Astrocyte of the cerebellum (primary cell): ENCODE results near the gene MGAT1.
"Not testable (repeated sequence)": the region's sequence is repeated elsewhere in the genome, so short reads cannot be mapped to it uniquely, and the experiment has no call there.

Experiments
- DNase-seq: peaks from one replicate; pipeline ENCODE4 v3.0.0-alpha.2; 2011; ENCODE audit warnings: low read depth
- H3K4me3 ChIP-seq: 2 replicates; pipeline ENCODE4 v1.5.1; 2011; ENCODE audit warnings: mild to moderate bottlenecking, low read depth, low read length, moderate library complexity
- in situ Hi-C: cut with HindIII; loops from 2 replicates; pipeline ENCODE4 v1.10.0; 2017; ENCODE audit warnings: low sequenced_read_pairs
- TF ChIP-seq, protein P1 (sequence below): IDR thresholded peaks from 2 replicates; pipeline ENCODE4 v1.5.1; 2012; ENCODE audit warnings: low read length, low read depth, moderate library complexity, mild to moderate bottlenecking; ENCODE audit errors: missing control alignments

The MGAT1 gene

DNA sequence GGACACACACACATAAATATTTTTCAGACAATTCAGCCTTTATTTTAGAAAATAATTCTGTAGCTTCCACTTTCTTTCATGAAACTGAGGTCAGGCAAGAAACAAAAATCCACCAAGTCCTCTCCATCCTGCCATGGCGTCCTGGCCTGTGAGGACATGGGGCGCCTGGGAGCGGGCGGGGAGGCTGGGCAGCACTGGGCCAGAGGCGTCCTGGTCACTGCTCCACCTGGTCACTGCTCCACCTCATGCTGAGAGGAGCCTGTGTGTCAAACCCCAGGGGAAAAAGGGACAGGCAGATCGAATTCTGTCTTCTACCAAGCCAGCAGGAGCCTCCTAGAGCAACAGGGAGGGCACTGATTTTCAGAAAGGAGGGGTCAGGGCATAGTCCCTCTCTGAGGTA, 12.1 kb downstream of the MGAT1 start:
- TF ChIP-seq, protein P1, sequence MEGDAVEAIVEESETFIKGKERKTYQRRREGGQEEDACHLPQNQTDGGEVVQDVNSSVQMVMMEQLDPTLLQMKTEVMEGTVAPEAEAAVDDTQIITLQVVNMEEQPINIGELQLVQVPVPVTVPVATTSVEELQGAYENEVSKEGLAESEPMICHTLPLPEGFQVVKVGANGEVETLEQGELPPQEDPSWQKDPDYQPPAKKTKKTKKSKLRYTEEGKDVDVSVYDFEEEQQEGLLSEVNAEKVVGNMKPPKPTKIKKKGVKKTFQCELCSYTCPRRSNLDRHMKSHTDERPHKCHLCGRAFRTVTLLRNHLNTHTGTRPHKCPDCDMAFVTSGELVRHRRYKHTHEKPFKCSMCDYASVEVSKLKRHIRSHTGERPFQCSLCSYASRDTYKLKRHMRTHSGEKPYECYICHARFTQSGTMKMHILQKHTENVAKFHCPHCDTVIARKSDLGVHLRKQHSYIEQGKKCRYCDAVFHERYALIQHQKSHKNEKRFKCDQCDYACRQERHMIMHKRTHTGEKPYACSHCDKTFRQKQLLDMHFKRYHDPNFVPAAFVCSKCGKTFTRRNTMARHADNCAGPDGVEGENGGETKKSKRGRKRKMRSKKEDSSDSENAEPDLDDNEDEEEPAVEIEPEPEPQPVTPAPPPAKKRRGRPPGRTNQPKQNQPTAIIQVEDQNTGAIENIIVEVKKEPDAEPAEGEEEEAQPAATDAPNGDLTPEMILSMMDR, result no peak
- no peak for DNase-seq
- H3K4me3 ChIP-seq, result no peak overlapping the region
- in situ Hi-C loops, result no loop called here

GRCh38 chr5:180790020-180790419, 12.6 kb downstream of the MGAT1 start:
- in situ Hi-C loops, result no loop called here
- TF ChIP-seq, protein P1, result no peak
- no peak overlapping the region for H3K4me3 ChIP-seq
- DNase-seq, result no peak

DNA sequence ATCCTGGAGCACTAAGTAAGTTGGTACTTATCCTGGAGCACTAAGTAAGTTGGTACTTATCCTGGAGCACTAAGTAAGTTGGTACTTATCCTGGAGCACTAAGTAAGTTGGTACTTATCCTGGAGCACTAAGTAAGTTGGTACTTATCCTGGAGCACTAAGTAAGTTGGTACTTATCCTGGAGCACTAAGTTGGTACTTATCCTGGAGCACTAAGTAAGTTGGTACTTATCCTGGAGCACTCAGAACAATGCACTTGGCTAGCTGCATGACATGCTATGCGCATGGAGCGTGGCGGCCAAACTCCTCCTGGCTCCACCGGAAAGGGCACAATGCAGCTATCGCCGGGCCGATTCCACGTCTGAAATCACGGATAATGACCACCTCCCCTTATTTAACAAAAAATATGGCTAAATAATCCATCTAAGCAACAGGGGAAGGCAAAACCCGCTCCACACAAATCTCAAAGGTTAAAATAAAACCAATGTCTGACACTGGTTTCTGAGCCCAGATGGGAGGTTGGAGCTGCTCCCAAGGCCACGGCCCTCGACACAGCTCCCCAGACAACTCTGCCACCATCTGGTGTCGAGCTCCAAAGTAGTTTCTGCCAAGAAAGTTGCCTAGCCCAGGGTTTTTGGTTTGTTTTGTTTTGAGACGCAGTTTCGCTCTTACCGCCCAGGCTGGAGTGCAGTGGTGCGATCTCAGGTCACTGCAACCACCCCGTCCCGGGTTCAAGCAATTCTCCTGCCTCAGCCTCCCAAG, 13.8 kb downstream of the MGAT1 start:
- in situ Hi-C loops, result loop anchor here (10.0 kb wide), 1 partner anchor 406 kb away; no protein-coding TSS in a partner anchor
- not testable (repeated sequence) for DNase-seq, H3K4me3 ChIP-seq

- no peak for DNase-seq
- in situ Hi-C loops, result loop anchor here (10.0 kb wide), 1 partner anchor 407 kb away; no protein-coding TSS in a partner anchor
- TF ChIP-seq, protein P1, result no peak
- no peak overlapping the region for H3K4me3 ChIP-seq
These were observed 14.7 kb downstream of the MGAT1 start for GRCh38 chr5:180787711-180788431.

- H3K4me3 ChIP-seq, result no peak overlapping the region
- TF ChIP-seq, protein P1, result no peak
- no peak for DNase-seq
- in situ Hi-C loops, result loop anchor here (10.0 kb wide), 1 partner anchor 408 kb away; no protein-coding TSS in a partner anchor
These were observed 15.8 kb downstream of the MGAT1 start for GRCh38 chr5:180786531-180787398.

- H3K4me3 ChIP-seq, result no peak overlapping the region
- TF ChIP-seq, protein P1, result no peak
- peak; percentile 64 for DNase-seq
- in situ Hi-C loops, result loop anchor here (10.0 kb wide), 1 partner anchor 409 kb away; no protein-coding TSS in a partner anchor
These were observed 16.8 kb downstream of the MGAT1 start for GRCh38 chr5:180785794-180786221.
